Calu3 (cell line): ENCODE results near the gene DUSP23. TPM values are rescaled to one million over a fixed set of nuclear protein-coding genes. Genes with fewer than 3 reads are reported as not detected.

Source experiments
- BruUV-seq: library from RNA; stranded (reverse); fragments of 400-500 nt; replicated peaks from 2 replicates; lab custom pipeline; 2021; lab: Mats Ljungman, UMichigan
- CTCF ChIA-PET: fragments of 300-600 bp; sonication (Branson Sonifier 250); formaldehyde crosslinking; loops from one replicate; lab custom pipeline; 2022; ENCODE audit warnings: antibody characterized with exemption; lab: Charles Lee
- DNase-seq: peaks from one replicate; pipeline ENCODE4 v3.0.0; 2022
- H3K27ac Mint-ChIP-seq: one replicate; pipeline ENCODE4 v1.8.0; 2022; ENCODE audit warnings: mixed read lengths; ENCODE audit not compliant: unreplicated experiment
- H3K27me3 Mint-ChIP-seq: one replicate; pipeline ENCODE4 v1.8.0; 2022; ENCODE audit warnings: mixed read lengths; ENCODE audit not compliant: unreplicated experiment
- H3K36me3 Mint-ChIP-seq: one replicate; pipeline ENCODE4 v1.8.0; 2022; ENCODE audit warnings: mild to moderate bottlenecking, moderate library complexity, mixed read lengths; ENCODE audit not compliant: insufficient read depth, unreplicated experiment
- H3K4me1 Mint-ChIP-seq: one replicate; pipeline ENCODE4 v1.8.0; 2022; ENCODE audit warnings: mild to moderate bottlenecking, low read depth, mixed read lengths; ENCODE audit not compliant: unreplicated experiment
- H3K4me3 Mint-ChIP-seq: one replicate; pipeline ENCODE4 v1.8.0; 2022; ENCODE audit warnings: mild to moderate bottlenecking, low read depth, moderate library complexity, mixed read lengths; ENCODE audit not compliant: unreplicated experiment
- H3K9me3 Mint-ChIP-seq: one replicate; pipeline ENCODE4 v1.8.0; 2022; ENCODE audit warnings: low read depth, mixed read lengths; ENCODE audit not compliant: unreplicated experiment
- CTCF ChIP-seq: fragments of 200-600 bp; IDR thresholded peaks from one replicate; pipeline ENCODE4 v1.8.0; 2022; ENCODE audit warnings: antibody characterized with exemption; ENCODE audit not compliant: unreplicated experiment
- intact Hi-C: fragments of 100-400 bp; cut with micrococcal nuclease; formaldehyde crosslinking; loops from one replicate; pipeline ENCODE4 v1.10.0; 2022; ENCODE audit not compliant: unreplicated experiment
- total RNA-seq: library from RNA; stranded (reverse); gene quantifications from 2 replicates; pipeline ENCODE4 v1.2.3, GENCODE V29; 2022

The DUSP23 gene
- total RNA-seq, 1 experiment from 2014 or later, result 10.6 TPM

- Mint-ChIP-seq H3K27me3 (peaks cover 21% of the 10 kb centered on the region), H3K27ac (no peak overlapping the region), H3K4me1 (no peaks in the 10 kb centered on the region), H3K4me3 (no peak overlapping the region), H3K36me3 (peaks cover 5% of the 10 kb centered on the region), H3K9me3 (no peaks in the 10 kb centered on the region)
- CTCF ChIA-PET, result interaction anchor here (0.9 kb wide), 1 partner anchor 16 kb away, joined by 3 read pairs; no protein-coding TSS in a partner anchor
- TF ChIP-seq CTCF, result no peak
- no TSS peak for BruUV-seq
- intact Hi-C loops, result no loop called here
- DNase-seq, result no peak
These were observed 1.2 kb downstream of the DUSP23 start for GRCh38 chr1:159781992-159782391.

- TF ChIP-seq CTCF, result no peak
- no peak for DNase-seq
- intact Hi-C loops, result no loop called here
- no peak overlapping the region for H3K4me3 Mint-ChIP-seq
- peaks cover 9% of the 10 kb centered on the region for H3K27me3 Mint-ChIP-seq
- no TSS peak for BruUV-seq
- H3K36me3 Mint-ChIP-seq, result peaks cover 5% of the 10 kb centered on the region
- H3K27ac Mint-ChIP-seq, result no peak overlapping the region
- no peaks in the 10 kb centered on the region for H3K4me1 Mint-ChIP-seq
- CTCF ChIA-PET, result no interaction called here
- no peaks in the 10 kb centered on the region for H3K9me3 Mint-ChIP-seq
These were observed 3.0 kb downstream of the DUSP23 start for GRCh38 chr1:159783724-159784123.

- intact Hi-C loops, result no loop called here
These were observed 5.7 kb downstream of the DUSP23 start for GRCh38 chr1:159786465-159786864.

GRCh38 chr1:159786966-159787365 is 6.2 kb downstream of the DUSP23 start:
- Mint-ChIP-seq H3K27me3 (peaks cover 14% of the 10 kb centered on the region), H3K9me3 (no peaks in the 10 kb centered on the region), H3K36me3 (no peaks in the 10 kb centered on the region), H3K4me1 (peaks cover 13% of the 10 kb centered on the region), H3K27ac (no peak overlapping the region), H3K4me3 (no peak overlapping the region)
- DNase-seq, result no peak
- intact Hi-C loops, result no loop called here
- TF ChIP-seq CTCF, result no peak
- CTCF ChIA-PET, result no interaction called here
- no TSS peak for BruUV-seq

More at GRCh38 chr1:159786465-159786864, 5.7 kb downstream of the DUSP23 start:
- DNase-seq, result no peak
- no peaks in the 10 kb centered on the region for H3K36me3 Mint-ChIP-seq
- no peak overlapping the region for H3K27ac Mint-ChIP-seq
- CTCF ChIA-PET, result no interaction called here
- no peaks in the 10 kb centered on the region for H3K9me3 Mint-ChIP-seq
- no peak for TF ChIP-seq CTCF
- no peak overlapping the region for H3K4me3 Mint-ChIP-seq
- BruUV-seq, result no TSS peak
- peaks cover 13% of the 10 kb centered on the region for H3K4me1 Mint-ChIP-seq
- peaks cover 13% of the 10 kb centered on the region for H3K27me3 Mint-ChIP-seq
